ENCODE data around the gene HECTD4.
"Not testable (repeated sequence)": the region's sequence is repeated elsewhere in the genome, so short reads cannot be mapped to it uniquely, and the experiment has no call there.

HECTD4 gene

DNA sequence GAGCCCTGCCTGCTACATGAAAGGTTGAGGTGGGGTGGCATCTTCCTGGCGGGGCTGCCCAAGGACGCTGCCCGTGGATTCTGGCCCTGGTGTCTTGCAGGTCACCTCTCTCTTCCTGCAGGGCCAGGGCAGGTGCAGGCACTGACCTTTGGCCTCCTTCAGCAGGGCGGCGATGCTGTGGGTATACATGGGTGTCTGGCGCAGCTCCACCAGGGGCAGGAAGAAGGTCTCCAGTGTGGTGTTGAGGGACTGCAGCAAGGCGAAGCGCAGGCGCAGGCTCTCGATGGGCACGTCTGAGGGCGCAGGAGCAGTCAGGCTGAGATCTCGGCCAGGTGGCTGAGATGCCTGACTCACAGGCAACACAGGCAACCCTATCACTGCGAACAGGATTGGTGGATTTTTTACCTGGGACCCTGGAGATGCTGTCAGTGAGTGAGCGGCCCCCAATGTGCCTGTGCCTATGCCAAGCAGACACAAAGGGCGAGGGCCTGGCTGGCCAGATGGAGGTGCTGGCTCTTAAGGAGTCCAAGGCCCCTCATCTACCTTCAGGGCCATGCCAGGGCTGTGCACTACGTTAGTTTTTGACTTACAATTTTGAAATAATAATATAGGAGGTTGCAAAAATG lies 211.1 kb downstream of the HECTD4 start:
- DNase-seq: no peak

- no peak for DNase-seq
Measured at GRCh38 chr12:112170376-112170775, 211.9 kb downstream of the HECTD4 start.

DNA sequence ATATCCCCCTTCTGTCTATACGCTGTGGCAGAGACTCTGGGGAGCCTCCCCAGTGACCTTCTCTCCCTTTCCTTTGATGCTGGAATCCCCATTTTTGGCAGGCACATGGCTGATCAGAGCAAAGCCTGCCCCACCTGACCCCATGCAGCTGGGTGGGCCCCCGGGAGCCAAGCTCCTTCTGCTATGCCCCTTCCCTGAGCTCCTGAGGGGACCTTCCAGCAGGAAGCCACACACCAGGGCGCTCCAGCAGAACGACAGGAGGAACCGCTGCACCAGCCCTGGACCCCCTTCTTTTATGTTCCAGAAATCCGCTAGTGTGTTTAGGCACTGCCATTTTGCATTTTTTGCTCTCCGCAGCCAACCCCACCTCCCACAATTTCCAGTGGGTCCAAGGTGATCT lies 212.3 kb downstream of the HECTD4 start:
- no peak for DNase-seq

DNA sequence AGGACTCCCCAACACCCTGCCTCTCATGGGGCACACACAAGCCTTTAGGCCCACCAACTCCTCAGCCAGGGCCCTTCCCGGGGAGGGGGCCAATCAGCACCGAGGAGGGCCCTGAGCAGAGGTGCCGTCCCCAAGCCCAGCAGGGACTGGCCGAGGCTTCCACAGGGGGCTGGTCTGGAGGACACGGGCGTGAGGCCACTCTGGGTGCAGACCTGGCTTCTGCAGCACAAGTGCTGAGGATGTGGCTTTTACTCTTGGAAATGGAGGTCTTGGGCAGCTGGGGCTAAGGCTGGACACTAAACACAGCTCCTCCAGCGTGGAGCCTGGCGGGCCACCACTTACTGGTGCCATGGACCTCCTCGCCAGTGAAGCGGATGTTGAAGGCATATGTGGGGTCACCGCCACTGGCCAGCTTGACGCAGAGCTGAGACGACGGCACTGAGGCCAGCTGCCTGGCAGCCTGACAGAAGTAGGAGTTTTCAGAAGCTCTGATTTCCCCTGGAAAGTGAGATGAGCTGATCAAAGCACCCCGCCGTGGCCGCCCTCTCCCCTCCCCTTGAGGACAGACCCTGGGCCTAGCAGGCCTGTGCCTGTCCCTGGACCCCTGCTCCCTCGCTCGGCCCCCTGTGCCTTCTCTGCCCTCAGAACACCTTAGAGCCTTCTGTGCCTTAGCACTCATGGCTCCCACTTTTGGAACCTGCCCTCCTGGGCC lies 212.9 kb downstream of the HECTD4 start:
- DNase-seq: no peak

DNA sequence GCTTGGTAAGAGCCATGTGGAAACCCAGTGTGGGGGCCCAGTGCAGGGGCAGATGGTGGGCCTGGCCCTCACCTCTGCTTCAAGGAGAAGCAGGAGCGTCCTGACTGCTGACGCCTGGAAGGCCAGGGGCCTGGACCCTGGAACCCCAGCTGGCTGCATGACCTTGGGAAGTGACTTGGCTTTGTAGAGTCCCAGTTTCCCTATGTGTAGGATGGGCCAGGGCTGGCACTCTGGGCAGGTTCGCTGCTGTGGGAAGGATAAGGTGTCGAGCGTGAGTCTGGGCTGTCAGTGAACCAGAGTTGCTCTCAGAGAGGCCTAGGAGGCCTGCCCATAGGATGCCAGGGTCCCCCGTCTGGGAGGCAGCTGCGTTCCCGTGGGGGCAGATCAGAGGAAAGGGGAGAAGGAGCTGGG lies 213.7 kb downstream of the HECTD4 start:
- DNase-seq: no peak

- no peak for DNase-seq
Measured at GRCh38 chr12:112167718-112168525, 214.3 kb downstream of the HECTD4 start.

DNA sequence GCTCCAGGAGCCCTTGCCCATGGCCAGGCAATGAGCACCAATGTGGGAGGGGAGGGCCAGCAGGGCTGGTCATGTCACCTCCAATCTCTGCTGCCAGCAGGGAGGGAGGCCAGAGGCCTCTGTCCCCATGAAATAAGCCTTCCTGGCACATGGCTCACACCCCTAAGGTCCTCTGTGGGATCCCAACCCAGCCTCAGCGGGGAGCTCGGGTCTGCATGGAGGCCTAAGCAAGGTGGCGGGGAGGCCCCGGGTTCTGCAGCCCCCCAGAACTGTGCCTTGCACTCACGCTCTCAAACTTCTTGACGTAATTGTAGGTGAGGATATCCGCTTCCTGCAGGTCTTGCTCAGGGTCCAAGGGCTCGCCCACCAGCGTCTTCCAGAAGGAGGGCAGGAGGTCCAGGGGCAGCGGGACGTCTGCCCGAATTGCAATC lies 215.2 kb downstream of the HECTD4 start:
- DNase-seq: no peak

DNA sequence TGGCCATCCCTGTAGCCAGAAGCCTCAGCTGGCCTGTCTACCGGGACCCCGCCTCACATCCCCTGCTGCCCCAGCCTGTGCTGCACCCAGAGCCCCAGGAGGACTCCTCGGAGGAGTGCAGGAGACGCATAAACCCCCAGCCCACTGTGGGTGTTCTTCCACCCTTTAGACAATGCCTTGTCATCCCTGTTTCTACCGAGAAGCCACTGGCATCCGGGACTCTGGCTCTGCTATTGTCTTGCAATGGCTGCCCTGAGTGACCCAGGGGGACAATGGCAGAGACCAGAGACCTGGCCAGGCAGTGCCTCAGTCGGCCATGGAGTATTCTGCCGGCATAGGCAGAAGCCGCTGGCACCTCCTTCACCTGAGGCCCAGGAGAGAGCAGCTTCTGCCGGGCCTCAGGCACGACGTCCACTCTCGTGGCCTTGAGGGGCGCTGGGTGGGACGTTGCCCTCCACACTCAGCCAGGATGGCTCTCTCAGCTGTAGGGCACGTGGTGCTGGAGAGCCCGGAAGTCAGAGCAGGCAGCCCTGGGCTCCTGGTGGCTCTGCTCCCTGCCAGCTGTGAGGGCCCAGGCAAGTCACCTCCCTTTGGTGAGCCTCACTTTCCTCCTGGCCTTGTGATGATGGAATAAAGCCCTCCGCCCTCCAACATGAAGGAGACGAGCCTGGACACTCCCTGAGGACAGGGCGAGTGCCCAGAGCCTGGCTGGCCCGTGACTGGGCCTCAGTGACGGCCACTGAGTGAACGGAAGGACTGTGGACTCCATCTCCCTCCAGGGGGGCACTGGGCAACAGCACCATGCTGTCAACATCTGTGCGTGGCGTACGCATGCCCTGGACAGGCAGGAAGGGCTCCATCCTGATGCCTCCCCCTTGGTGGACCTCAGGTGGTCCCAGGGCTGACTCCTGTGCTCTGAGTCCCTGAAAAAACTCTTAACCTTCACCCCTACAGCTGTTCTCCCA lies 215.9 kb downstream of the HECTD4 start:
- DNase-seq: no peak

GRCh38 chr12:112165624-112166023 lies 216.6 kb downstream of the HECTD4 start:
- no peak for DNase-seq

DNA sequence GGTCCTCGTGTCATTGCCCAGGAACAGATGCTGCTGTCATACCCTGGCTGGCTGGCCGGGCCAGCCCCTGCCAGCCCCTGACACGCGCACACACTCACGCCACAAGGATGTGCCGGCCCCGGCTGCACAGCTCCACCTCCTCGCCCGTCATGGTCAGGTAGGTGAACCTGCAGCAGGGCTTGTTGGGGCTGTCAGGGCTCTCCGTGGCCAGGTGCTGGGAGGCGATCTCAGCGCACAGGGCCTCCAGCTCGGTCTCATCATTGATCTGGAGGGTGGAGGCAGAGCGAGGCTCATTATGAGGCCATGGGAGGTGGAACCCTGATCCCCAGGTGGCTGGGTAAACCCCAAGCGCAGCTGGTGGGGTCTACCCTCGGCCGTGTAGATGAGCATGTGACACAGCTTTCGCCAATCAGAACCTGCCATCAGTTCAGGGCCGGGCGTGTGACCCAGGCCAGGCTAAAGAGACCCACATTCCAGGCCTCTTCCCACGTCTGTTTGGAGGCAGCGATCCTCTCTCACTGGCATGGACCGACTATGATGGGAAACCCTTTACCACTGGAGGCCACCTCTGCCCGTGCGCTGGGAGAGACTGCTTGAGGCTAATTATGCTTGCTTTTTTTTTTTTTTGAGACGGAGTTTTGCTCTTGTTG lies 218.1 kb downstream of the HECTD4 start:
- DNase-seq: no peak

- DNase-seq: no peak
Measured at GRCh38 chr12:112163471-112163991, 218.7 kb downstream of the HECTD4 start.

DNA sequence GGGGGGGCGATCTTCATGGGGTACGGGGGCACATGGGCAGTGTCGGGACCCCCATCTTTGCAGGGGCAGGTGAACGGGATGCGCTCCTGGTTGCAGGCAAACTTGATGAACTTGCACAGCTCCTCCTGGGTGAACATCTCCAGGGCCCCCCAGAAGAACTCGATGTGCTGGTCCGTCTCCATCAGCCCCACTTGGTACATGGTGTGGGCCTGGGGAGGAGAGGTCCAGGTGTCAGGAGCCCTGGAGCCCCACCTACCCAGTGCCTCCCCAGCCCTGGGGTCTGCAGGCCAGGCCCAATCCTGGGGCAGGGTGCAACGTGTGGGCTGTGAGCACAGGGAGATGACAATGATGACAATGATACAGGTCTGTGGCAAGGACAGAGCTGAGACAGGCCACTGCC lies 219.2 kb downstream of the HECTD4 start:
- no peak for DNase-seq

- no peak for DNase-seq
Measured at GRCh38 chr12:112162241-112162790, 219.9 kb downstream of the HECTD4 start.

DNA sequence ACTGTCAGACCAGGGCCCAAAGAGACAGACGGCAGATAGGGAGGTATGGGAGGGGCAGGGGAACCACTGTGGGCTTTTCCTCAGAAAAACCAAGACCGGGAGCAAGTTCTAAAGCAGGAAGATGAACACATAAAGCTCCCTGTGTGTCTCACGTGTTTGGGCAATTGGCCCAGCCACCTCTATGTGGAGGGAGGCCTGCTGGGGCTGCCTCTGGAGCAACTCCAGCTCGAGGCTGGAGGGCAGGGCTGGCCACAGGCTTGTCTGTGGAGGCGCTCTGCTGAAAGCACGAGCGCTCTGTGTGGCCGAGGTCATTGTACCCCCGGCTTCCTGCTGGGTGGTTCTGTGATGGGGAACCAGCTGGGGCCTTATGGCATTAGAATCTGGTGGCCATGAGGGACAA lies 220.5 kb downstream of the HECTD4 start:
- DNase-seq: no peak

DNA sequence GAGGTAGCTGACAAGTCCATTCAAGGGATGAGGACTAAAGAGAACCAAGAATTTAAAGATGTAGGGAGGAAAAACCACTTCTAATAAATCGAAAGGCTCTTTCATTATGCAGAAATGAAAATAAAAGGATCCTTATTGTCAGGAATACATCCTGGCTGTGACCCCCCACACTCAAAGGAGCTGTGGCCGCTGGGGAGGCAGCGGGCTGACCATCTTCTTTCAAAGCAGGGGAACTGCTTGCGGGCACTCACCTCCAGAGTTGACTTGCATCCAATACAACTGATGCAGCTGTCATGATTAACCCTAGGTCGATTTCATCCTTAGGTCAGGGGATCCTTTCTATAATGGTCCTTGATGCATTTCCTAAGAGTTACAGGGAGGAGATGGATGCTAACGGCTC lies 221.6 kb downstream of the HECTD4 start:
- DNase-seq: no peak

DNA sequence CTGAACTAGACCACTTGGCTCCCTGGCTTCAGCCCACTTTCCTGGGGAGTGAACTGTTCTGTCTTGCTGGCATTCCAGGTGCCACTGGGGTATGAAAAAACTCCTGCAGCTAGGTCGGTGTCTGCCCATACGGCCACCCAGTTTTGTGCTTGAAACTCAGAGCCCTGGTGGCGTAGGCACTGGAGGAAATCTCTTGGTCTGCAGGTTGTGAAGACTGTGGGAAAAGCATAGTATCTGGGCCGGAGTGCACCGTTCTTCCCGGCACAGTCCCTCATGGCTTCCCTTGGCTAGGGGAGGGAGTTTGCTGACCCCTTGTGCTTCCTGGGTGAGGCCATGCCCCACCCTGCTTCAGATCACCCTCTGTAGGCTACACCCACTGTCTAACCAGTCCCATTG lies 223.1 kb downstream of the HECTD4 start:
- no peak for DNase-seq

DNA sequence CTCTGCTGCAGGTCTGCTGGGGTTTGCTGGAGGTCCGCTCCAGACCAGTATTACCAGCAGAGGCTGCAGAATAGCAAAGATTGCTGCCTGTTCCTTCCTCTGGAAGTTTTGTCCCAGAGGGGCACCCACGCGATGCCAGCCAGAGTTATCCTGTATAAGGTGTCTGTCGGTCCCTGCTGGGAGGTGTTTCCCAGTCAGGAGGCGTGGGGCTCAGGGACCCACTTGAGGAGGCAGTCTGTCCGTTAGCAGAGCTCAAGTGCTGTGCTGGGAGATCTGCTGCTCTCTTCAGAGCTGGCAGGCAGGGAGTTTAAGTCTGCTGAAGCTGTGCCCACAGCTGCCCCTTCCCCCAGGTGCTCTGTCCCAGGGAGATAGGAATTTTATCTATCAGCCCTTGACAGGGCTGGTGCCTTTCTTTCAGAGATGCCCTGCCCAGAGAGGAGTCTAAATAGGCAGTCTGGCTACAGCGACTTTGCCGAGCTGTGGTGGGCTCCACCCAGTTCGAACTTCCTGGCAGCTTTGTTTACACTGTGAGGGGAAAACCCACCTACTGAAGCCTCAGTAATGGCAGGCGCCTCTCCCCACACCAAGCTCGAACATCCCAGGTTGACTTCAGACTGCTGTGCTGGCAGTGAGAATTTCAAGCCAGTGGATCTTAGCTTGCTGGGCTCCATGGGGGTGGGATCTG lies 223.6 kb downstream of the HECTD4 start:
- DNase-seq: not testable (repeated sequence)

DNA sequence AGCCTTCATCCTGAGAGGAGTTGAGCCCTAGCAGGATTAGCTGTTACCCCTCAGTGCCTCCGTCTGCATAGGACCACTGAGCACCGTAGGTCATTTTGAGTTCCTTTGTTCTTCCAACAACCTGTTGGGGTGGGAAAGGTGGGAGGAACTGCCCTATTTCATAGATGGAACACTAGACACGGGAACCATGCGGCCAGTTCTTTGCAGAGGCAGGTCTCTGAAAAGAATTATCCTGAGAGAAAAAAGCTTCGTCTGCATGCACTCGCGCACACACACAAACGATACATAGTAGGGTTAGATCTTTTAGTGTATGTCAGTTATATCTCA lies 228.4 kb downstream of the HECTD4 start:
- no peak for DNase-seq

GRCh38 chr12:112153181-112153892 lies 228.9 kb downstream of the HECTD4 start:
- no peak for DNase-seq

- no peak for DNase-seq
Measured at GRCh38 chr12:112151766-112152541, 230.3 kb downstream of the HECTD4 start.
